ENCODE data around the gene C6orf15. TPM values are rescaled to one million over a fixed set of nuclear protein-coding genes. Genes with fewer than 3 reads are reported as not detected.

Gene C6orf15
- total RNA-seq, 4 donors from 2014 or later, result 1.6 TPM; not detected in 3

DNA sequence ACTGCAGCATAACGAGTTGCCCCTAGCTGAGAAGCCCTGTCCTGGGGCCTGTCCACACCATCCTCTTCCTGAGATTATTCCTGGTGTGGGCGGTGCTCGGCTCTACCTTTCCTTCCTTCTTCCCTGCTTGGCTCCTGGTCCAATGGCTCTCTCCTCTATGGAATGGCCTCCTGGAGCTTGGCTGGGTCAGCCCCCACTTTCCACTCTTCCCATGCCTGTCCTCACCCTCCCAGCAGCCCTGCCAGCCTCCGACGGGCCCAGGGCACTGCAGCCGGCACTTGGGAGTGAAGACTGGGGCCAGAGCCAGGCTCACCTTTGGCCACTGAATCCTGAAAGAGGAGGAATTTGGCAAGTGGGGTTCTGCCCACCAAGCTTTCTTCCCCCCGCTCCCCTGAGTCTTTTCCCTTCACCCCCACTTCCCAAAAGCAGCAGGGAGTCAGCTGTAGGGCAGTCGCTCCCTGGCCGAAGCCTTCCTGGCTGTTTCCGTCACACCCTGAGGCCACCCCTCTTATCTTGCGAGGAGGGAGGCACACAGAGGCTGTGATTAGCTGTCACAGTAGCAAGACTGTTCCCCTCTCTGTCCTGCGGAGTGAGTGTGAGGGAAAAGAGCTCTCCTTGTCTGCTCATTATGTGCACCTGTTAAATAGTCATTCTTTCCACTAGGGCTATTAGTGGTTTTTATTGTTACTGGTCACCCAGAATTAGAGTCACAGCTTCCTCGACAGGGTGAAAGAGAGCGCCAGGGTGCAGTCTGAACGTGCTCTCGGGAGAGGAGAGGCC is 14.2 kb upstream of the C6orf15 start:
- Histone ChIP-seq H3K27ac (peak overlapping the region in 2 of 4 donors; percentile 5 to 57), H3K27me3 (peaks cover 0 to 3% (median 0%) of the 10 kb centered on the region in 4 donors), H3K4me3 (no peak overlapping the region), H3K4me1 (peaks cover 4 to 73% (median 23%) of the 10 kb centered on the region in 3 donors), H3K36me3 (no peaks in the 10 kb centered on the region), H3K9me3 (no peaks in the 10 kb centered on the region)
- intact Hi-C loops (cut with DNase I), result no loop called here
- TF ChIP-seq, protein P1, sequence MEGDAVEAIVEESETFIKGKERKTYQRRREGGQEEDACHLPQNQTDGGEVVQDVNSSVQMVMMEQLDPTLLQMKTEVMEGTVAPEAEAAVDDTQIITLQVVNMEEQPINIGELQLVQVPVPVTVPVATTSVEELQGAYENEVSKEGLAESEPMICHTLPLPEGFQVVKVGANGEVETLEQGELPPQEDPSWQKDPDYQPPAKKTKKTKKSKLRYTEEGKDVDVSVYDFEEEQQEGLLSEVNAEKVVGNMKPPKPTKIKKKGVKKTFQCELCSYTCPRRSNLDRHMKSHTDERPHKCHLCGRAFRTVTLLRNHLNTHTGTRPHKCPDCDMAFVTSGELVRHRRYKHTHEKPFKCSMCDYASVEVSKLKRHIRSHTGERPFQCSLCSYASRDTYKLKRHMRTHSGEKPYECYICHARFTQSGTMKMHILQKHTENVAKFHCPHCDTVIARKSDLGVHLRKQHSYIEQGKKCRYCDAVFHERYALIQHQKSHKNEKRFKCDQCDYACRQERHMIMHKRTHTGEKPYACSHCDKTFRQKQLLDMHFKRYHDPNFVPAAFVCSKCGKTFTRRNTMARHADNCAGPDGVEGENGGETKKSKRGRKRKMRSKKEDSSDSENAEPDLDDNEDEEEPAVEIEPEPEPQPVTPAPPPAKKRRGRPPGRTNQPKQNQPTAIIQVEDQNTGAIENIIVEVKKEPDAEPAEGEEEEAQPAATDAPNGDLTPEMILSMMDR (IDR thresholded peaks at IDR 0.05), result no peak
- no peak for TF ChIP-seq POLR2A (IDR thresholded peaks at IDR 0.05)
- DNase-seq, result no peak
- 58 to 64% methylated on average over 14 of the region's 16 CpGs for WGBS, 2 donors

DNA sequence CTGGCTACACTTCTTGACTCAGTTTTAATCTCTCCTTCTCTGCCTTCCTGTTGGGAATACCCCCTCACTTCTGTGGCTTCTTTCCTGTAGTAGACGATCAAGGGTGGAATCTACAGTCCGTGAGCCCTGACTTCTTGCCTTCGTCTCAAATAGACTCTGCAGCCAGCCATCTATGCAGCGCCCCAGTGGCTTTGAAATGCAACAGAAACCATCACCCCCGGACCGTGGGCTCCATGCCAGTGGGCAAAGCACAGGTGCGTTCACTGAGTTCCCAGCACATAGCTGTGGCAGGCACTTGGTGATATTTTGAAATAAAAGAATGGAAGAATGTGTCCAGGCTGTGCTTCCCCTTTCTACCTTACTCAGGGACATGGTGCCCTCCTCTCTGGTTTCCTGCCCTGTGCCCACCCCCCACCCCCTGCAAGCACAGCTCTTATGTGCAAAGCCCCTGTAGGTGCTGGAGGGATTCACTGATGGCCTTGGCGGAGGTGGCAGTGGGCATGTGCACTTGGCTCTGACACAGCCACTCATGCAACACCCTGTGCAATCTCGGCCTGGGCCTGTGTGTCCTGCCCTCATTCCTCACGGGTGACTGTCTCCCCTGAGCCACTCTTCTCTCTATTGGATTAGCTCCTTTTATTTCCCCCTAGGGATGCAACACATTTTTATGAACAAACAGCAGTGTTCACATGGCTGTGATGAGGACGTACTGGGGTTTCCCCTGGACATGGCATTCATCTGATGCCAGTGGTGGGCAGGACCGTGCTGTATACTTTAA is 13.4 kb upstream of the C6orf15 start:
- no peak overlapping the region for H3K4me3 ChIP-seq
- DNase-seq, result no peak
- no peaks in the 10 kb centered on the region for H3K9me3 ChIP-seq
- intact Hi-C loops (cut with DNase I), result no loop called here
- TF ChIP-seq, protein P1 (IDR thresholded peaks at IDR 0.05), result no peak
- no peak for TF ChIP-seq POLR2A (IDR thresholded peaks at IDR 0.05)
- peaks cover 0 to 3% (median 0%) of the 10 kb centered on the region in 4 donors for H3K27me3 ChIP-seq
- H3K4me1 ChIP-seq, result peaks cover 4 to 73% (median 23%) of the 10 kb centered on the region in 3 donors
- 36 to 49% methylated on average over 6 to 9 of the region's 12 CpGs for WGBS, 2 donors
- H3K36me3 ChIP-seq, result no peaks in the 10 kb centered on the region
- H3K27ac ChIP-seq, result peak overlapping the region in 3 of 4 donors; percentile 21 to 57 (median 28)

DNA sequence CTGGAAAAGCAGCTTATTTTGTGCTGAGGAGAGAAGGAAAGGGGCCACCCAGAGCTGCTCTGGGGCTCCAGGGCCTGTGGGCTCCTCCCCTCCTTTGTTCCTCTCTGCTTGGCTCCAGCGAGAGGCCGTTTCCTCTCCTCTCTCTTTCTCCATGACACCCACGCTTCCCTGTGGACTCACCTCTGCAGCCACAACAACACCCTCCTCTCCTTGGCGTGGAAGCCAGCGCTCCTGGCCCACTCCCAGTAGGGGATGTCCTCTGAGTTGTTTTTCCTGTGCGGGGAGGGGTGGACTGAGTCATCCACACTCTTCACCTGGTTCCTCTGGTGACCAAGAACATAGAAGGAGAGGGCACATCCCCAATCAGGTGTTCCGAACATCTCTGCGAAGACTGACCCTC is 12.8 kb upstream of the C6orf15 start:
- peaks cover 4 to 73% (median 23%) of the 10 kb centered on the region in 3 donors for H3K4me1 ChIP-seq
- H3K36me3 ChIP-seq, result no peaks in the 10 kb centered on the region
- TF ChIP-seq, protein P1 (IDR thresholded peaks at IDR 0.05), result no peak
- TF ChIP-seq POLR2A (IDR thresholded peaks at IDR 0.05), result no peak
- intact Hi-C loops (cut with DNase I), result no loop called here
- 26 to 40% methylated on average over 7 of the region's 8 CpGs for WGBS, 2 donors
- no peak overlapping the region for H3K4me3 ChIP-seq
- DNase-seq, result no peak
- no peaks in the 10 kb centered on the region for H3K9me3 ChIP-seq
- peak overlapping the region; percentile 25 to 57 (median 41) for H3K27ac ChIP-seq
- H3K27me3 ChIP-seq, result peaks cover 0 to 3% (median 0%) of the 10 kb centered on the region in 4 donors

DNA sequence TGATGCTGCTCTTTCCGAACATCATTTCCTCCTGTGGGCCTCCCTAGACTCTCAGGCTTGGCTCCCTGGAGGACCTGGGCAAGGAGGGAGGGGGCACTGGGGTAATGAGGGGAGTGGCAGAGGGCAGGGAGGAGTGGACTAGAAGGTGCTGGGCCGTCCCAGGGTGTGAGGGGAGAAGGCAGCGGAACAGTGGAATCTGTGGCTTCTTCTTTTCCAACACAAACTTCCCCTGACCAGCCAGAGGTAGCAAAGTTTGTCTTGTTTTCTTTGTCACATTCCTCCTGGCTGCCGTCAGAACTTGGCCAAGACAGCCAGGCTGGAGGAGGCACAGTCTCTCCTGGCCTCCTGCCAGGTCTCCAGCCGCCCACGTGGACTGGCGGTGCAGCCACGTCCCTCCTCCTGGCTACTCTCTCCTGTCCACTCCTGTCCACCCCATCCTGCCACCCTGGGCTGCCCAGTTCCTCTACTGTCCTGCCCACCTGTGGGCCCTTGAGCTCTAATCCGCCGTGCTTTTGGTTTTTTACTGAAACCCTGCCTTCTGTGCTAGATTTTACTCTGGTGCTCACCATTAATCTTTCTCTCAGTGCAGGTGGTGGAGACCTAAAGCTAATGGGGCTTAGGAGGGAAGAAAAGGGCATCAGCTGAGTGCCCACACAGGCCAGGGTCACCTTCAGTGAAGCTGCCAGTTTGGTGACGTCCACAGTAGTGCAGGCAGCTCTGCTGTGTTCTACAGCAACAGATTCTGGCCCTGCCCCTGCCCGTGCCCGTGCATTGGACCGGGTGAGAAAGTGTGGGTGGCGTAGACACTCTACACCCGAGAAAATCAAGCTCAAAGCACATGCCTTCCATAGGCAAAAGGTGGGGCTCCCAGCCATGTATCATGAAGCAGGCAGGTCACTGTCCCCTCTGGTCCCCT is 10.7 kb upstream of the C6orf15 start:
- H3K4me3 ChIP-seq, result no peak overlapping the region

More for the DNA sequence above, 10.7 kb upstream of the C6orf15 start:
- TF ChIP-seq, protein P1 (IDR thresholded peaks at IDR 0.05), result no peak
- no peak for TF ChIP-seq POLR2A (IDR thresholded peaks at IDR 0.05)
- Histone ChIP-seq H3K9me3 (no peaks in the 10 kb centered on the region), H3K27me3 (no peaks in the 10 kb centered on the region), H3K27ac (peak overlapping the region in 1 of 4 donors; percentile 22), H3K4me1 (peaks cover 4 to 61% (median 23%) of the 10 kb centered on the region in 3 donors), H3K36me3 (no peaks in the 10 kb centered on the region)
- DNase-seq, result no peak
- intact Hi-C loops (cut with DNase I), result no loop called here
- 33 to 53% methylated on average over 14 to 16 of the region's 16 CpGs for WGBS, 2 donors

All from esophagus squamous epithelium (tissue), 5 donors.